HL-60 (cell line): ENCODE data around the gene CYSTM1.

ENCODE experiments used
- DNase-seq, 2 experiments: peaks; one replicate each; pipeline ENCODE4 v3.0.0-alpha.2; 2010 to 2020; ENCODE audit warnings: low read depth in 1 of 2, low spot score in 1 of 2
- H3K27ac ChIP-seq: fragments of 250-450 bp; sonication (Bioruptor Pico); replicated peaks from 2 replicates; pipeline ENCODE4 v1.5.1; 2020; ENCODE audit warnings: mild to moderate bottlenecking, moderate library complexity
- H3K27me3 ChIP-seq: fragments of 250-450 bp; sonication (Bioruptor Pico); 2 replicates; pipeline ENCODE4 v1.5.1; 2021; ENCODE audit warnings: mild to moderate bottlenecking, moderate library complexity; ENCODE audit not compliant: insufficient read depth, poor library complexity, severe bottlenecking
- H3K4me3 ChIP-seq: replicated peaks from 2 replicates; pipeline ENCODE4 v1.5.1; 2011; ENCODE audit warnings: mild to moderate bottlenecking, control low read depth, low read length; ENCODE audit not compliant: insufficient read depth
- CTCF ChIP-seq: IDR thresholded peaks from one replicate; pipeline ENCODE4 v1.5.1; 2011; ENCODE audit warnings: low read length, control low read depth, inconsistent platforms; ENCODE audit not compliant: insufficient read depth
- GABPA ChIP-seq: IDR thresholded peaks from 2 replicates; pipeline ENCODE4 v1.6.1; 2012; ENCODE audit warnings: low read depth
- POLR2AphosphoS5 ChIP-seq: IDR thresholded peaks from 2 replicates; pipeline ENCODE4 v1.6.1; 2012; ENCODE audit warnings: low read depth
- REST ChIP-seq: IDR thresholded peaks from 2 replicates; pipeline ENCODE4 v1.6.1; 2012; ENCODE audit warnings: low read depth; ENCODE audit not compliant: insufficient replicate concordance
- SPI1 ChIP-seq: IDR thresholded peaks from 2 replicates; pipeline ENCODE4 v1.6.1; 2012; ENCODE audit warnings: low read depth, mild to moderate bottlenecking, borderline replicate concordance

The CYSTM1 gene

GRCh38 chr5:140182803-140183367 lies 7.9 kb downstream of the CYSTM1 start:
- TF ChIP-seq GABPA (no peak), CTCF (no peak), SPI1 (no peak), REST (no peak), POLR2AphosphoS5 (no peak)
- H3K27me3 ChIP-seq = no peaks in the 10 kb centered on the region
- DNase-seq = no peak
- H3K27ac ChIP-seq = no peak overlapping the region
- H3K4me3 ChIP-seq = no peak overlapping the region

- Histone ChIP-seq H3K27me3 (no peaks in the 10 kb centered on the region), H3K4me3 (no peak overlapping the region), H3K27ac (no peak overlapping the region)
- DNase-seq = no peak
- TF ChIP-seq GABPA (no peak), POLR2AphosphoS5 (no peak), REST (no peak), SPI1 (no peak), CTCF (no peak)
Measured at GRCh38 chr5:140185409-140185808, 10.4 kb downstream of the CYSTM1 start.

- no peak for DNase-seq
- no peak overlapping the region for H3K27ac ChIP-seq
- TF ChIP-seq CTCF (no peak), POLR2AphosphoS5 (no peak), REST (no peak), GABPA (no peak), SPI1 (no peak)
- no peaks in the 10 kb centered on the region for H3K27me3 ChIP-seq
- H3K4me3 ChIP-seq = no peak overlapping the region
Measured at GRCh38 chr5:140186267-140186671, 11.3 kb downstream of the CYSTM1 start.
